Measurements from ENCODE around the gene RASGEF1C. TPM values are rescaled to one million over a fixed set of nuclear protein-coding genes. Genes with fewer than 3 reads are reported as not detected.

Gene RASGEF1C
- total RNA-seq, 4 donors from 2014 or later, result 1.2 to 3.1 (median 2.5) TPM

DNA sequence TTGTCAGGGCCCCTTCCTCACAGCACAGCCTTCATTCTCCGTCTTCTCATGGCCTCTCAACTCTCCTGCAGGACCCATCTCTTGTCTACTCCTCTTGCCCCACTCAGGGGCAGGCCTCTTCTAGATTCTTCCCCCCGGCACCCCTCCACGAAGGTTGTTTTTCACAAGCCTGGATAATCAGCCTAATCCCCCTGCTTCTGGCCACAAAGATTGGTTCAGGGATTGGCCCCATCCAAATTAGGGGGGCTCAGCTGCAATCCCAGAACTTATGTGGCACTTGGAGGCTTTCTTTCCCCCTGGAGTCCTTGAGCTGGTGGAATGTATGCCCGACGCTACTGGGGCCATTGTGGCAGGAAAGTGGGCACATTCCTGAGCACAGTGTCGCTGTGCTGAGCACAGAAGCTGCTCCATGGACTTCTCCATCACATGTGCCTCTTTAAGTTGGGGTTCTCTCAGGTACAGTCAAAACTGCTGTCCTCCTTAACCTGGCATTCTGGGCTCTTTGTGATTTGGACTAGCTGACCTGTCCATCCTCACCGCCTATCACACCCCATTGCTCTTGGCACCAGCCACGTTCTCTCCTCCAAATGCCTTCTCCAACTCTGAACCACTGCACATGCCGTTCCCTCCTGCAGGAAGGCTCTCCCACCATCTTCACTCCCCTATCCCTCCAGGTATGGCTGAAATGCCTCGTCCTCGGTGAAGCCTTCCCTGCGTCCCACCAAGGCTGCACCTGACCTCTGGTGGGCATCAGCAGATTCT is 70.6 kb downstream of the RASGEF1C start:
- Histone ChIP-seq H3K36me3 (no peaks in the 10 kb centered on the region), H3K4me1 (peaks cover 0 to 6% (median 0%) of the 10 kb centered on the region in 4 donors), H3K27me3 (peaks cover 0 to 79% (median 0%) of the 10 kb centered on the region in 4 donors), H3K27ac (replicated peaks in 1 of 4) (no peak overlapping the region), H3K4me3 (no peak overlapping the region), H3K9me3 (no peaks in the 10 kb centered on the region)
- TF ChIP-seq EP300 (IDR thresholded peaks at IDR 0.05), result no peak
- 67% methylated on average over 11 of the region's 12 CpGs for WGBS
- peak; percentile 81 for DNase-seq (ENCODE audit: extremely low spot score)
- intact Hi-C loops (cut with DNase I), result no loop called here

DNA sequence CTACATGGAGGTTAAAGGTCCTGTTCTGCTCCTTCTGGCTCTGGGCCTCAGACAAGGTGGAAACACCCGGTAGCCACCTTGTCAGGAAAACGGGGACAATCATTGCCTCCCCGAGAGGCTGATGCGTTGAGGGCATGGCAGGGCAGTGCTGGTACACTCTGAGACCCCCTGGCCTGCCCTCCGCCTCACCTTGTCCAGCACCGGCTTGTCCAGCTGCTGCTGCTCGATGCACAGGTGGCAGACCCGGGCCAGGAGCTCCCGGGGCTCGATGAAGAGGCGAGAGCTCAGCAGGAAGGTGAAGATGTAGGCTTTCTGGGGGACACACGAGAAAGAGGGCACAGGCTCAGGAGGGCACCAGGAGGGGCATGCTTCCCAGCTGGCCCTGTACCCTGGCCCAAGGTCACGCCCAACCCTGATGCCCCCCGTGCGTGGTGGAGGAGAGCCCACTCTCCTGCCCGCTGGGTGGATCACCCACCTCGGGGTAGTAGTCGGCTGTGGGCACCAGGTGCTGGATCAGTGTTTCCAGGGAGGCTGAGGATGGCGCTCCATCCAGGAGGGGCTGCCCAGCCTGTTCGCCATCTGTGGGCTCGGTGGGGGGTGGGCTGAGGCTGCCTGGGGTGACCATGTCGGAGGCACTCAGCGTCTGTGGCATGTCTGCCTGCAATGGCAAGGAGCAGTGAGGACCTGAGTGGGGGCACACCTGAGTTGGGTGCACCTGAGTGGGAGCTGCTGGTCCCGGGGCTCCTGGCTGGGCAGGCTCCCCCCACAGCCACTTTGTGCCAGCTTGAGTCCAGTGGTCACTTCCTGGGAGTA is 71.4 kb downstream of the RASGEF1C start:
- peak; percentile 75 for DNase-seq (ENCODE audit: extremely low spot score)
- intact Hi-C loops (cut with DNase I), result no loop called here
- WGBS, result 92% methylated on average over 8 of the region's 24 CpGs

DNA sequence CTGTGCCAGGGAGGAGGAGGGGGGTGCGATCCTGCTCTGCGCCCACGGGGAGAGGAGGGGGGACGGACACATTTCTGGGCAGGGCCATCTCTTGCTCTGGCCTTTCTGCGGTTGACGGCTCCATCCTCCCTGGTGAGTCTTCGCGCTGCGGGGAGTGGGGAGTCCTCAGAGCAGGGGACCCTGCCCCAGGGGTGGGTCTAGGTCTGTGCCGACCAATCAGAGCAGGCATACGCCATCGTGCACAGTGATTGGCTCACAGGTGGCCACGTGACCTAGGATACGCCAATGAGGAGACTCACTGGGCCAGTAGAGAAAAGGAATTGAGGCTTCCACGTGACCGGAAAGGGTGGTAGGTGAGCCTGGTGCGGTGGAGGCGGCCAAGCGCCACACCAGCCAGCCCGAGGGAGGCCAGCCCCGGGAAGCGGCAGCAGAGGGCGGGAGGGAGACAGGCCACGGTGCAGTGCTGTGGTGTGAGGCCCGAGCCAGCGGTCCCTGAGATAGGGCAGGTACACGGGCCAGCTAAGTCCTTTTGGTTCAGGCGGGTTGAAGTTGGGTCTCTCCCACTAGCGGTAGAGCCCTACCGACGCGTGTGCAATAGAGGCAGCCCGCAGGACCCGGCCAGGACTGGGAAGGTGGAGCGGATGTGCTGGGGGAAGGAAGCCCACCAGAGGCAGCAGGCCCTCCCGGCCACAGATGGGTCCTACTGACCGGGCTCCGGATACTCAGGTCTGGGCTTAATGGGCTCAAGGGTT is 72.2 kb downstream of the RASGEF1C start:
- intact Hi-C loops (cut with DNase I), result no loop called here
- WGBS, result 93% methylated on average over 32 of the region's 38 CpGs
- no peak for DNase-seq (ENCODE audit: extremely low spot score)

More for the DNA sequence above, 71.4 kb downstream of the RASGEF1C start:
- Histone ChIP-seq H3K27me3 (peaks cover 0 to 73% (median 0%) of the 10 kb centered on the region in 4 donors), H3K9me3 (no peaks in the 10 kb centered on the region), H3K4me3 (no peak overlapping the region), H3K36me3 (no peaks in the 10 kb centered on the region), H3K4me1 (peaks cover 0 to 6% (median 0%) of the 10 kb centered on the region in 4 donors), H3K27ac (replicated peaks in 1 of 4) (no peak overlapping the region)
- no peak for TF ChIP-seq EP300 (IDR thresholded peaks at IDR 0.05)
- TF ChIP-seq, protein P1, sequence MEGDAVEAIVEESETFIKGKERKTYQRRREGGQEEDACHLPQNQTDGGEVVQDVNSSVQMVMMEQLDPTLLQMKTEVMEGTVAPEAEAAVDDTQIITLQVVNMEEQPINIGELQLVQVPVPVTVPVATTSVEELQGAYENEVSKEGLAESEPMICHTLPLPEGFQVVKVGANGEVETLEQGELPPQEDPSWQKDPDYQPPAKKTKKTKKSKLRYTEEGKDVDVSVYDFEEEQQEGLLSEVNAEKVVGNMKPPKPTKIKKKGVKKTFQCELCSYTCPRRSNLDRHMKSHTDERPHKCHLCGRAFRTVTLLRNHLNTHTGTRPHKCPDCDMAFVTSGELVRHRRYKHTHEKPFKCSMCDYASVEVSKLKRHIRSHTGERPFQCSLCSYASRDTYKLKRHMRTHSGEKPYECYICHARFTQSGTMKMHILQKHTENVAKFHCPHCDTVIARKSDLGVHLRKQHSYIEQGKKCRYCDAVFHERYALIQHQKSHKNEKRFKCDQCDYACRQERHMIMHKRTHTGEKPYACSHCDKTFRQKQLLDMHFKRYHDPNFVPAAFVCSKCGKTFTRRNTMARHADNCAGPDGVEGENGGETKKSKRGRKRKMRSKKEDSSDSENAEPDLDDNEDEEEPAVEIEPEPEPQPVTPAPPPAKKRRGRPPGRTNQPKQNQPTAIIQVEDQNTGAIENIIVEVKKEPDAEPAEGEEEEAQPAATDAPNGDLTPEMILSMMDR (IDR thresholded peaks at IDR 0.05), result no peak
- TF ChIP-seq POLR2AphosphoS5 (IDR thresholded peaks at IDR 0.05), result no peak
- TF ChIP-seq POLR2A (IDR thresholded peaks at IDR 0.05; ENCODE audit: low read depth), result no peak

DNA sequence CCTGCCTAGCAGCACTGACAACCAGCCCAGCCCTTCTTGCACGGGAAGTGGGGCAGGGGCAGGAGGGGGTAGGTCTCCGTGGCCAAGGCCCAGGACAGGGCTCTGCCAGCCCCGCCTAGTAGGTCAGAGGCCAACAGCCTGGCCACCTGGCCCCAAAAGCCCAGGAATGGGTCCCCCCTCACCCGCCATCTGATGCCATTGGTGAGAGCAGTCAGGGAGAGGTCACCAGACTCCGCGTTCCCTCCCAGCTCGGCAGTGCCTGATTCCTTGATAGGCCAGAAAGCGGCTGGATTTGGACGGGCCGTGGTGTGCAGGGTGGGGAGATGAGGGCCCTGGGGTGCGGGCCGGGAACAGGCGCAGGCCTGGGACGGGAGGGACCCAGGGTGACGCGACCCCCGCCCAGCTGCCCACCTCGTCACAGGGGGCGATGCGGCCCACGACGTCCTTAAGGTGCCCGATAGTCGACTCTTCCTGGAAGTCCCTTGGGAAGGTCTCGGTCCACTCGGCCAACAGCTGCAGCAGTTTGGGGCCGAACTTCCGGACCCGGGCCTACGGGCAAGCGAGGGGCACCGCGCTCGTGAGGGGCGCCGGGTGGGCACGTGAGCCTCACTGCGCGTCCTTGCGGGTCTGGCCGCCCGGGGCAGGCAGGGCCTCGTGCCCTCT is 72.9 kb downstream of the RASGEF1C start:
- Histone ChIP-seq H3K27me3 (peaks cover 0 to 59% (median 0%) of the 10 kb centered on the region in 4 donors), H3K4me1 (peaks cover 0 to 6% (median 0%) of the 10 kb centered on the region in 4 donors), H3K27ac (replicated peaks in 1 of 4) (no peak overlapping the region), H3K36me3 (no peaks in the 10 kb centered on the region), H3K9me3 (no peaks in the 10 kb centered on the region), H3K4me3 (no peak overlapping the region)
- WGBS, result 86% methylated on average over 31 of the region's 43 CpGs
- no peak for TF ChIP-seq POLR2AphosphoS5 (IDR thresholded peaks at IDR 0.05)
- no peak for TF ChIP-seq POLR2A (IDR thresholded peaks at IDR 0.05; ENCODE audit: low read depth)
- TF ChIP-seq, protein P1 (IDR thresholded peaks at IDR 0.05), result no peak
- peak; percentile 57 for DNase-seq (ENCODE audit: extremely low spot score)
- intact Hi-C loops (cut with DNase I), result no loop called here

More for the DNA sequence above, 72.2 kb downstream of the RASGEF1C start:
- Histone ChIP-seq H3K27ac (replicated peaks in 1 of 4) (no peak overlapping the region), H3K4me3 (no peak overlapping the region), H3K27me3 (peaks cover 0 to 66% (median 0%) of the 10 kb centered on the region in 4 donors), H3K36me3 (no peaks in the 10 kb centered on the region), H3K9me3 (no peaks in the 10 kb centered on the region), H3K4me1 (peaks cover 0 to 6% (median 0%) of the 10 kb centered on the region in 4 donors)
- no peak for TF ChIP-seq EP300 (IDR thresholded peaks at IDR 0.05)
- no peak for TF ChIP-seq POLR2A (IDR thresholded peaks at IDR 0.05; ENCODE audit: low read depth)
- no peak for TF ChIP-seq POLR2AphosphoS5 (IDR thresholded peaks at IDR 0.05)
- TF ChIP-seq, protein P1 (IDR thresholded peaks at IDR 0.05), result no peak
